HG03135 (cell line): ENCODE measurements around the gene IFNG-AS1.

Experiments
- ATAC-seq: cut with Tn5 transposase; IDR thresholded peaks from one replicate; pipeline ENCODE4 v1.9.1; 2021; ENCODE audit warnings: mild to moderate bottlenecking, moderate library complexity; ENCODE audit not compliant: unreplicated experiment

Gene IFNG-AS1

GRCh38 chr12:67993143-67993542 is 3.9 kb downstream of the IFNG-AS1 start:
- no peak for ATAC-seq

- ATAC-seq: no peak
These were observed 4.8 kb downstream of the IFNG-AS1 start for GRCh38 chr12:67994046-67994445.

- no peak for ATAC-seq
These were observed 7.1 kb downstream of the IFNG-AS1 start for GRCh38 chr12:67996347-67996746.

DNA sequence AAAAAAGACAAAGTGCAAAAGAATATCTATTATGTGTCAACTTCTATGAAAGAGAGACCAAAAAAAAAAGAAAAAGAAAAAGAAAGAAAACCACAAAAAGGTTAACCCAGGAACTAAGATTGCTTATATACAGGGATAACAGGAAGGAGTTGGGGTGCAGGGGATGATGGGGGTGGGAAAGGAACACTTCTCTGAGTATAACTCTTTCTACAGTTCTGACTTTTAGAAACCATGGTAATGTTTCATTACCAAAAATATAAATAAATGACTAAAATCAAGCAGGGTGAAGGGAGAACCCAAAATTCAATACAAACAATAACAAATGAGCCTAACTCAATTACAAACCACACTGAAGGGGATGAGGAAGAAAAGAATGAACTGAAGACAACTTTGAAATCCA is 9.1 kb downstream of the IFNG-AS1 start:
- no peak for ATAC-seq

DNA sequence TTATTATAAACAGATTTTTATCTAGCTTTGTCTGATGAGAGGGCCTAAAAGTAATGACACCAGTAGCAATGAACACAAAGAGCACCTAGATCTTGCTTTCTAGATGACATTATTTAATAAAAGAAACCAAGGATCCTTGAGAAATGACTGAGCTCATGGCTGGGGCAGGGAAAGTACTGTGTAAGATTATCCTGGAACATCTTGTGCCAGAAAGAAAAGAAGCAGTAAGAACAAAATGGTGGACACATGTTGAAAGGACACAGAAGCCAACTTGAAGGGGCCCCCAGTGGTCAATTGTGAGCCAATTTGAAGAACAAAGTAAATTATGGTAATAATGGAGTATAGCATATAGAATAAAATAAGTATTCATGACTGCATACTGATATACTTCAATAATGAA is 10.0 kb downstream of the IFNG-AS1 start:
- ATAC-seq: no peak

DNA sequence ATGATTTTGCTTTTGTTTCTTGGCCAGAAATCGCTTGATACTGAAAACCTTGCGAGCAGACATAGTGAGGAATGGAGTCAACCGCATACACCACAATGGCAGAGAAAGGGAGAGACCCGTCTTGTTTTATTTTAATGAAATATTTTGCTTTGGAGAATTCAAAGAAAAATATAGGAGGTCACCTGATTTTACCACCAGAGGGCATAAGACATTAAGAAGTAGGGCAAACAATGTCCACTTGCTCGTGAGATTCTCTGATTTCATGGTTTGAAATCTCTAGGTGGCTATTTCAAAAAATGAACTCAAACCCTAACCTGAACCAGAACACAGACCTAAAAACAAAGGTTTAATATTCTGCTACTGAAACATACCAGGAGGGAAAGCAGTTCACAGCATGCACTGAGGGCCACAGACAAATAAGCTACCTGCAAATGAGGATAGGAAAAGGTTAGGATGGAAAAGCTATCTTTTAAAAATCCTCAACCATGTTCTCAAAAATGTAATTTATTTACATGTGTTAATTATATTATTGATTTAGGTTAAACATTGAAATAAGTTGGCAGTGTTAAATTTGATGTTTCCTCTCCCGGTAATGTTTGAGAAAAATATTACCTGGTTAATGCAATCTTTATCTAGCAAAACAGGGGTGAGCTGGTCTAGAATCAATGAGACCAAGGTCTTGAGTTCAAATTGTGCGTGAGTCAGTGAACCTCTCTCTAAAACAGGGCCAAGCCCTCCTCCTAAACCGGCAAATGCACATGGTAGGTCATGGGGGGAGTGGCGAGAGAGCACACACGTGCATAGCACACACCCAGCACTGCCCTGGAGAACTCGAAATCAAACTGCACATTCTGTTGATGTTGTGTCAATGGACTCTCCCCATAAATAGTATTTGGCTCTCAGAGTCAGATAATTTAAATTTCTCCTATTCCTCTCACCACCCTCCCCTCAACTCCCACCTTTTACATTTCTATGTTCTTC is 12.5 kb downstream of the IFNG-AS1 start:
- no peak for ATAC-seq

GRCh38 chr12:68003777-68004176 is 14.5 kb downstream of the IFNG-AS1 start:
- ATAC-seq: no peak

GRCh38 chr12:68007033-68007432 is 17.8 kb downstream of the IFNG-AS1 start:
- no peak for ATAC-seq

- ATAC-seq: no peak
These were observed 18.2 kb downstream of the IFNG-AS1 start for GRCh38 chr12:68007466-68007865.

- no peak for ATAC-seq
These were observed 22.1 kb downstream of the IFNG-AS1 start for GRCh38 chr12:68011206-68011881.

DNA sequence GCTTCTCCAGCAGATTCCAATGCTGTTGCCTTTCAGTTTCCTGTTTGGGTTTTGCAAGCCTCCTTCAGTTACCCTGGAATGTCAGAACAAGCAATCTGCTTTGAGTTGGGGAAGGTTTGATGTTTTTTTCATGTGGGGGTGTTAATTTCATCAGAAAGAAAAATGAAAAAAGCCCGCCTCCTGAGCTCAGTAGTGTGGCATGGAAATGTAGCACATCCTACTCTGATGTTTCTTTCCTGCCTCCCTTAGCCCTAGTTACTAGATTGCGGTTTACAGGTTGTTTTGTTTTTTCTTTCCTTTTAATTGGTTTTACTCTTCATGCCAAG is 22.6 kb downstream of the IFNG-AS1 start:
- no peak for ATAC-seq

GRCh38 chr12:68012712-68013111 is 23.5 kb downstream of the IFNG-AS1 start:
- peak; percentile 86 for ATAC-seq

GRCh38 chr12:68013181-68013580 is 23.9 kb downstream of the IFNG-AS1 start:
- no peak for ATAC-seq

DNA sequence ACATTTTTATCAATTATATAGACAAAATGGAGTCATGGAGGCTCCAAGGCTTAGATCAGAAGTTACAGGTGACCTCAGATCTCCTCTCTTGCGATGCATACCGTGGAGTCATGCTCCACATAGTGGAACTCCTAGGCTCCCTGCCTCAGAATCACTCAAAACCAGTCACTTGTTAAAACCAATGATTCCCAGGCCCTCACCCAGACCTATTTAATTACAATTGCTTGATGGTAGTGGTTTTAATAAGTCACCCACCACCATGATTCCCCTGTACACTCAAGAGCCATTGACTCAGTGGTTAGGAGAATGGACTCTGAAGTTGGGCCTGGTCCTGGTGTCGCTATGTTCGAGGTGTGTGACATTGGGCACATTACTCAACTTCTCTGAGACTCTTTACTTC is 26.9 kb downstream of the IFNG-AS1 start:
- ATAC-seq: no peak

DNA sequence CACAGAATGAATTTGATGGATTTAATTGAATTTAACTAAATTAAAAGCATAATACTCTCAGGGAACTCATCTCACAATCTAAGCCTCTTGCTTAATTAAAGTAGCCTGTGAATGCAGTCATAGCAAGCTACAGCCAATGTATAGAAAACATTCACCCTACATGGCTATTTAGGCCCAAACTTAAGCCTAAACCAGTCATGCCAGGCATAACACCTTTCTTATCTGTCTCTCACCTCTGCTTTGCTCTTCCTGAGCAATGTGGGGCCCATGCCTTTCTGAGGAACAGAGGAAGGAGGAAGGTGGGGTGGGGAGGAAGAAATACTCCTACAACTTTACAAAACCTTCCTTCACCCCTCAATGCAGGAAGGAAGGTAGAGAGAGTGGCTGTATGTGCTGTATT is 29.1 kb downstream of the IFNG-AS1 start:
- ATAC-seq: no peak

- ATAC-seq: no peak
These were observed 30.8 kb downstream of the IFNG-AS1 start for GRCh38 chr12:68020049-68020448.

GRCh38 chr12:68020699-68021098 is 31.5 kb downstream of the IFNG-AS1 start:
- ATAC-seq: no peak

DNA sequence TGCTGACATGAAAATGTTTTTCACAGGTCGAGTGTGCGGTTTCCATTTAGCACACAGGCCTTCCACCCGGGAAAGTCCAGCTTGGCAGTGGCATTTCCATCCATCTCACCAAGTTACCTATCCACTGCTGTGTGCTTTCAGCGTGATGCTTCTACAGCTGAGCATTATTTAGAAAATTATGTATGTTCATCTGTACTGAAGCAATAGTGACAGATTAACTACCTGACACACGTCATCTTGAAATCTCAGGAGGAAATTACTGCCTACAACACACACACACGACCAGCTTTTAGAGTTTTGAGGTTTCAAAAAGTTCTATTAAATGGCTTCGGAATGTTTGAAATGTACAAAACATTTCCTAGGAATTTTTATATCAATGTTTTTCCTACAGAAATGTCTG is 39.4 kb downstream of the IFNG-AS1 start:
- no peak for ATAC-seq

DNA sequence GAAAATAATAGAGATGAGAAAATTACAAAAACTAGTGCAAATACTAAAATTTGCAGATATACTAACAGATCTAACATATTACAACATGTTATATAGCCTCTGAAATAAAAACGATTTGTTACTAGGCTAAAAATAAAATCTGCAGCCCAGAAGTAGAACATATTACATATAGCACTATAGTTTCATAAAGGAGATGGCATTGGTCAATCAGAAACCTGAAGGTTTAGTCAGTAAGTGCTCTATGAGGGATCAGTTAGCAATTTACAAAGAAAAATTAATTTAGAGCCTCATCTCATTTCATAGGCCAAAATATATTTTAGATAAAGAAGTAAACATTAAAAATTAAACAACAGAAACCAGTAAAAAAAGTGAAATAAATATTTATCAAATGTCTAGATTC is 41.0 kb downstream of the IFNG-AS1 start:
- ATAC-seq: no peak

- no peak for ATAC-seq
These were observed 41.9 kb downstream of the IFNG-AS1 start for GRCh38 chr12:68031174-68031573.

DNA sequence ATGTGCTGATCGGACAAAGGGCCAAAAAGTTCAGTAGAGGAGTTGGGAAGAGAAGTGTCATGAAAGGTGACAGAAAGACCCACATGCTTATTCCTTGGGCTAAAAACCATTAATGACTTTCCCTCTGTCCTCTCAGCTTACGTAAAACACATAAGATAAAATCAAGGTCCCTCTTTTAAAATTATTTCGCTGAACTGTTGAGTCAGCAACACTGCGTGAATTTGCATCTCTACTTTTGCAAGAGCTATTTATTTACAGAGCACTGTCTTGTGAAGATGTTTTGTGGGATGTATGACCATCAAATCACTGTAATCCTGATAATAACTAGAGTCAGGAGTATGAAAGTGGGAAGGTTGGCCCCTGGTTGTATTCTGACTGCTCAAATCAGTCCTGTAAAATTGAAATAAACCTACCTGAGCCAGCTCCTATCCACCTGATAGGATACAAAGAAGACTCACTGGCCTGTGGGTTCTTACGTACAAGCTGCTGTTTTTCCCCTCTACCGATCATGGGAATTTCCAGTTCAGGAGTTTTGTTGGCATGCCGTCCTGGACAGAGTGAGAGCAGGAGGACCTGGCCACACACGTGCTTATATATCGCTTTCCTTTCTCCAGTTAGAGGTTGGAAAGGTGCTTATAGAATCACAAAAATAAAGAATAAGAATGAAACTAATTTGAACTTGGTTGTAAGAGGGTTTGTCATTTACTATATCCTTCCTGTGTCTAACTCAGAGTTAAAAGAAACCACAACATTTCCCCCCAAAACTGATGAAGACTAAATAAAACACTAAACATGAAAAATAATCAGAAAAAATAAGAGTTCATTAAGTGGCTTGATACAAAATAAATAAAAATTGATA is 42.9 kb downstream of the IFNG-AS1 start:
- ATAC-seq: no peak
